NOMO-1 treated with dmso at 0.1 percent for 144 hours (cell line): ENCODE data around the gene ARL14EPL.
A peak's percentile ranks its signal among the peaks of the same experiment; 100 is the strongest.

Experiments used
- DNase-seq: peaks from one replicate; lab custom pipeline; 2025; ENCODE audit not compliant: unreplicated experiment; lab: John Stamatoyannopoulos, UW

Gene ARL14EPL

DNA sequence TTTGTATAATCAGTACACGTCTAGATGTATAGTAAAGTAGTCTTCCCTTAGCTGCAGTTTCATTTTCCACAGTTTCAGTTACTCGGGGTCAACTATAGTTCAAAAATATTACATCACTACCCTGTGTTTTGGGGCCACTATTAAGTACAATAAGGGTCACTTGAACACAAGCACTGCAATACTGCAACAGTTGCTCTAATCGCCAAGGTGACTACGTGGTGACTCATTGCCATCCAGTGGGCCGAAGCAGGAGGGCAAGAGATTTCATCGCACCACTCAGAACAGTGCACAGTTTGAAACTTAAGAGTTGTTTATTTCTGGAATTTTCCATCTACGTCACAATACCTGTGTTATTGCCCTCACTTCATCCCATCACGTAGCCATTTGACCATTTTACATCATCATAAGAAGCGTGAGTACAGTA lies at the start of gene ARL14EPL:
Gene ARL14EPL (plus strand): TSS at position 379 of the 424 bp plus-strand sequence. CDS start 18,994 bp downstream, outside the sequence.
- DNase-seq: peak; percentile 88

DNA sequence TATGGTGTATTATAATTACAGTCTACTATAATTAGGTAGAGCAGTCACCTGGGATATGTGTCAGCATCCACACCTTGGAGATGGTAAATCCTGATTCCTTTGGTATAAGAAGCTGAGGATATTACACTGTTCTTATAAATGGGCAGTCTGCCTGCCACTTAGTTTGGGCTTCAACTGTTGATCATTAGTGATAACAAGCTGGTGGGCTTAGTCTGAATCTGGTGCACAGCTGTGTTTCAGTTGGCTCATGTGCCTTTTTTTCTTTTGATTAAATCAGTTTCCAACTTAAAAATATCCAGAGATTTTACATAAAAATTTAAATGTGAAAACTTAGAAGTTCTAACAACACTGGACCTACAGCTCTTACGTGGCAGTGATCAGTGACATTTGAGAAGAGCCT lies 48.8 kb upstream of the ARL14EPL start:
- DNase-seq: no peak

DNA sequence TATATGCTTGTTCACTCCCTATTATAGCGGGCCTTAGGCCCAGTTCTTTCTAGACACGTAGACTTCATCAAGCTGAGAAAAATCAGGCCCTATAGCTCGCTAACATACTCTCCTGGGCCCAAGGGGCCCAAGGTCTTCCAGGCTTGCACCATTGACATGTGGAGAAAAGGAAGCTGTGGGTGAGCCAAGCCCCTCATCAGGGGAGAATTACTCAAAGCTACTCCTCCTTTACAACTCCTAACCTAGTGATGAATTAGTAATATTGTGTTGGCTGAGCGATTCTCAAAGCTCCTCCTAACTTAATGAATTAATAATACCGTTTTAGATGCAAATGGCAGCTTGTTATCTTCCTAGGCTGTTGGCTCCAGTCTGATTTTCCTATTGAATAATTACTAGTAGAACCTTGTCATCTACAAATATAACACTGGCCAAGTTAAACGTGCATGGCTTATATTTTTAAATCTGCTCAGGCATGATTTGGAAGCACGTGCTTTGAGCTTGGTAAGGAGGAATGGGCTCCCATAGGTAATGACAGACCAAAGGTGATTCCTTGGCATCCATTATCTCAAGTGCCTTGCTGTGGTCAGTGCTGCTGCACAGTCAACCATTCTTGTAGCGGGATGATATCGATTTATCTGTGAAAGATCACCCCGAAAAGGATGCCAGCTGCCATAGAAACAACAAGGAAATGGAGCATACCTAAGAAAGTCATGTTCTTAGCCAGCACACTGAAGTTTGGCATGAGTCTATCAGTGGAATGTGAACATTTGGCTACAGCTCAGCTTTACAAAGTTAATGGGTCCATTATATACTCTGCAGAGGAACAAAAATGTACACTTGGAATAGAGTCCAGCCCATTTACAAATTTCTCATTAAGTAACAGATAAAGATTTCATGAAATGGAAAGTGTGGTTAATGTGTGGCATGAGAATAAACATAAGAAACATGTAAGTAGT lies 46.2 kb upstream of the ARL14EPL start:
- no peak for DNase-seq

DNA sequence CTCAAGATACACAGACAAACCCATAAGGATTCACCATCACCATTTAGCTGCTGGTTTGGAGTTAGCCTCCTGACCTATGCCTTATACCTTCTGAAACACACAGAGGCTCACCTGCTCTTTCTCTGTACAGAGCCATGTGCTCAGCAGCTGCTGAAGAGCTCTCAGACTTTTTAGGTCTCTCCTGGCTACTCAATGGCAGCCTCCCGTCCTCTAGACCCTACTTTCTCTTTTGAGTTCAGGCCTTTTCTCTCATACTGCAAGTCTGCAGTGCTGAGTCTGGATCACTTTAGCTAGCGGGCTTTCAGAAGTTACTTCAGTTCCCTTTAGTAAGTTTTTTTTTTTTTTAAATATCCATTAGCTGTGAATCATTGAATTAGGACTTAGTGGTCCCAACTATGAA lies 44.3 kb upstream of the ARL14EPL start:
- DNase-seq: no peak

DNA sequence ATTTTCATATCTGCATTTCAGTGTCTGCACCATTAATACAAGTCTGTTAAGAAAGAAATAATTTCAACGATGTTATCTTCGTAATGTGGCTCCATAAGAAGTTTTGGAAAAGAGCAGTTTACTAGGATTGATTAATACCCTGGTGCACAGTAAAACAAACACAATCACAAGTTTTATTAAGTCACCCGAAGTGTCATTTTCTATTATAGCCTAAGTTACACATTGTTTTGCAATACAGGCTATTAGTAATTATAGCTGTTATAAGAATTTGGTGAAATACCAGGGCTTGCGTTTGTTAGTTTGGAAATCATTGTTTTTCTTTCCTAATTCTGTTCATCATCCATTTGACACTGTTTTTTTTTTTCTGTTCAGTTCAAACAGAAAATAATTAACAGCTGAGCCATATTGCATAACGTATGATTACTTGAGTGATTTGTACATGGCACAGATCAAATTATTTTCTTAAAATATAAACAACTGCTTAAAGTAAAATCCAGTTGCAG lies 39.4 kb upstream of the ARL14EPL start:
- DNase-seq: no peak

DNA sequence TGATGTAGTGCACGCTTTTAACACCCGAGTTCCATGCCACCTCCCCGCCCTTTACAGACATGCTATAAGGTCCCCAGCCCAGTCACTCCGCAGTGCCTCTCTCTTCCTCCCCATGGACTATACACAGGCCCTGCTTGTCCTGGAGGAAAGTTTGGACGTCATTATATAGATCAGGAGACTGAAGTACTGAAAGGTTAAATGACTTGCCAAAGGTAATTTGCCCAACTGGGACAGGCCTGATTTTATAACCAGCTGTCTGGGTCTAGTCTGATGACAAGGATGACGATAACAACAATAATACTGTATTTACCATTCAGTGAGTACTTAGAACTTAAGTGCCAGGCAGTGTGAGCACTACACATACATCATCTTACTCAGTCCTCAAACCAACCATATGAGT lies 36.9 kb upstream of the ARL14EPL start:
- no peak for DNase-seq

DNA sequence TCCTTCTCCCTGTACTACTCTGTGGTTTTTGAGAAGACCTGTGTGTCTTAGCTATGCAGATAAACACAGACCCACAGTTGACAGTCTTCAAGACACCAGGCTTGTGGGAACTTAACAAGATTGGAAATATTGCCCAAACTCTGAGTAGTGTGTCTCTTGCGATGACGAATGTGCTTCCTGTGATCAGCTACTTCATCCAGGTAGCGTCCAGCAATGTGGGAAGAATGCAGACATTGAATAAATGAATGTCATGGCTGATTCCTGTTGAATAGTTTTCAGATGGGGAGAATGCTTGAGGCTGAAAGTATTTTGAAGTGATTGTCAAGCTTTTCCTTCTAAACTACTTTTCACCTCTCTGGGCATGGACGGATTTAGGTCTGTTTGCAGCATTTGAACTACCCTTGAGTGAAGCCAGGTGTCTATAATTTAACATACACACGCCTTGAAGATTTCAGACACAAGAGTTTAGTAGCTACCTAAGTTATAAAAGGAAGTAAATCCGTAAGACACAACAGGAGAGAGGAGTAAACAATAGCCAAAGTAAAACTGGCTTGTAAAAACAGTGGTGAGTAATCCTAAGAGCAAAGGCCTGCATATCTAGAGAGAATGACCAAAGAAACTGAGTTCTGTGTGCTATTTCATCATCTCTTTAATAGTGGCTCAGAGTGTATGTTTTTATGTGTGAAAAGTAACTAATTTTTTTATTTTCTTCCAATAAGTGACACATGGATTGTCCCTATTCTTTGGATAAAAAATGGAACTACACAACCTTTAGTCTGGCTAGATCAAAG lies 30.0 kb upstream of the ARL14EPL start:
- no peak for DNase-seq

DNA sequence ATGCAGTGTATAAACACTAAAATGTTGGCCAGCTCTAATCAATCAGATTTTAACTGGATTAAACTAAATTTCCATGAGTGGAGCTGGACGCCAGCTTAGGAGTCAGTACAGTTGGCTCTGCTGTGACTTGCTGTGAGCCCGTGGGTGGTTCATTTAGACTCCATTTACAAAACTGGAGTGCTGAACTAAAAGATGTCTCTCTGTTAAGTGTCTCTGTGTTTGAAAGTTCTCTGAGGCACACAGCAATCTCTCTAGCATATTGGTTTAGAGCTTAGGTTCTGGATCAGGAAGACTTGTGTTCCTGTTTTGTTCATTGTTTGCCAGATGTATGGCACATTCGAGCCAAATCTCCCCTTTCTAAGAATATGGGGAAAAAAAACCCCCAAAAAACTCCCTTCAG lies 28.0 kb upstream of the ARL14EPL start:
- no peak for DNase-seq

DNA sequence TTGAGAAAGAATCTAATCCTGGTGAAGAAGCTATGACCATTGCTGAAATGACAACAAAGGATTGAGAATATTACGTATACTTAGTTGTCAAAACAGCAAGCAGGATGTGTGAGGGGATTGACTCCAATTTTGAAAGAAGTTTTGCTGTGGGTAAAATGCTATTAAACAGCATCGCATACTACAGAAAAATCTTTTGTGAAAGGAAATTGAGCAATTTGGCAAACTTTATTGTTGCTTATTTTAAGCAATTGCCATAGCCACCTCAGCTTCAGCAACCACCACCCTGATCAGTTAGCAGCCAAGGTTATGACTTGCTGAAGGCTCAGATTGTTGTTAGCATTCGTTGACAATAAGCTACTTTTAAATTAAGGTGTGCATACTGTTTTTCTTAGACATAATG lies 22.5 kb upstream of the ARL14EPL start:
- no peak for DNase-seq

DNA sequence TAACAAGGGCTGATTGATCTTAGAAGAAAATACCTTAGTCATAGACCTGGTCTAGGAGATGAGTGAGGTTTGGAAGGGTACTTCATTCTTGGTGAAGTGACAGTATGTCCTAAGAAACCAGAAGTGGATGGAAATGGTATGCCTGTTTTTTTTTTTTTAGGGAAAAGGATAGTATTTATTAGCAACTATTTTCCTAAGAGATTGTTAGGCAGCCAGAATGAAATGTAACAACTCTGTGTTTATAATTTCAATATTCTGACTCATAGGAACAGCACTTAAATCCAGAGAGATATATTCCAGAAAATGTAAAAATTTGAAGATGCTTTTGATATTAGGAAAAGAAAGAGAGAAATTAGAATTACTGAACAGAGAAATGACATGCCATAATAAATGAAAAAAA lies 21.2 kb upstream of the ARL14EPL start:
- DNase-seq: no peak

DNA sequence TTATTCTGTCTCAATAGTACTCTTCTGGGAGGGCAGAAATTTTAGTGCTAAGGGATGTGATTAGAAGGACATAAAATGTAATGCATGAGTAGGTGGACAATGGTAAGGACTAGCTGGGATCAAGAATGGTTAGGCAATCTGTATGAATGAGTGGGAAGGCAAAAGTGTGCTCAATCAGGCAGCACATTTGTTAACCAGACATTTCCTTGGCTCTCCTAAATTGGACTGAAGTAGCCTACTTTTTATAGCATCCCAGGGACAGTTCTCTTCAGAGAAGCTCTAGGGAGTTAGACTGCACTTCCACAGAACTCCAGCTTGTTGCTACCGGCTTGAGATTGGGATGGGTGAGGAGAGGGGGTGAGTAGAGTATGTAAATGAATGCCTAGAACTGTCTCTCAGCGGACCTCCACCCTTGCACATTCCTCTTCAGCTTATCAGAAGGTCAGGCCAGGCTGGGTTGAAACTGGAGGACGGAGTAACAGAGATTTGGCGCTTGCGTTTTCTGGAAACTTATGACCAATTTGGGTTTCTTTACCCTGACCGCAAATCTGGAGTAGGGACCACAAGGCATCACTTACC lies 19.0 kb upstream of the ARL14EPL start:
- DNase-seq: no peak

DNA sequence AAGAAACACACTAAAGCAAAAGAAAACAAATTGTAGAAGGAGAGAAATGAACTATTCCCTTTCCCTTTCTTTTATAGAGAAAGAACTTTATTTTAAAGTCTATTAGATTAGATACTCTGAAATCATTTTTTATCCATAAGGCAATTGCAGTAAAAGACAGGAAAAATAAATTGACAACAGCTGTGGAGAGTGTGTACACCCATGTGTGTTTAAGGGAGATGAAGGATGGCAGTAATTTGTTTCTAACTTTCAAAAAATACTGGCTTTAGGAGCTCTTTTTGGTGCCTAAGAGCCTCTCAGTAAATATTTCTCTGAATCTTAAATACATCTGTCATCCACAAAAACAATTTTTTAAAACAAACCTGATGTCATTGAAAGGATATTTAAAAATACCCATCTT lies 18.3 kb upstream of the ARL14EPL start:
- no peak for DNase-seq

DNA sequence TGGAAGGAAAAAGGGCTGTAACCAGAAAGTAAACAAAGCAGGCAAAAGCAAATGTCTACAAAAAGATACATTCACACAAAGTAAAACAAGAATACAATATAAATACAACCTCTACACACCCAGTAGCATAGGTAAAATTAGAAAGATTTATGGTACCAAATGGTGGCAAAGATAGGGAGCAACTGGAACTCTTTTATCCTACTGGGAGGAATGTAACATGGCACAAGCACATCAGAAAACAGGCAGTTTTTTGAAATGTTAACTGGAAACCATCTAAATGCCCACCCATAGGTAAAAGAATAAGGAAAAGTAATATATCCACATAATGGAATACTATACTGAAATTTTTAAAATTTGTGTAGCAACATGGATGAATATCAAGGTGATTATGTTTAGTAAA lies 8.7 kb upstream of the ARL14EPL start:
- DNase-seq: no peak

DNA sequence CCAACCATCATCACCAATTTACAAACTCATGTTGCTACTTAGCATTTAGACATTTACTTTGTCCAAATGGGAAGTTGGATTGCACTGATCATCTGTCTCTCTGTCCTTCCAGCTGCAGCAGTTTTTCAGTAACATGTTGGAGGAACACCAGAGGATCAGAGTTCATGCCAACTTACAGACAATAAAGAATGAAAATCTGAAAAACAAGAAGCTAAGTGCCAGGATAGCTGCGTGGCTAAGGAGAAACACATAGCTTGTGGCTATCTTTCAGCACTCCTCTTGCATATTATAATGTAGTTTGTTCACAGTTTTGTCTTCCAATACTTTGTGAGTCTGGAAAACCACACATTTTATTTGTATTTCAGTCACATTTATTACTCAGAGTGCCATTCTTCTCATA lies 6.4 kb upstream of the ARL14EPL start:
- no peak for DNase-seq

DNA sequence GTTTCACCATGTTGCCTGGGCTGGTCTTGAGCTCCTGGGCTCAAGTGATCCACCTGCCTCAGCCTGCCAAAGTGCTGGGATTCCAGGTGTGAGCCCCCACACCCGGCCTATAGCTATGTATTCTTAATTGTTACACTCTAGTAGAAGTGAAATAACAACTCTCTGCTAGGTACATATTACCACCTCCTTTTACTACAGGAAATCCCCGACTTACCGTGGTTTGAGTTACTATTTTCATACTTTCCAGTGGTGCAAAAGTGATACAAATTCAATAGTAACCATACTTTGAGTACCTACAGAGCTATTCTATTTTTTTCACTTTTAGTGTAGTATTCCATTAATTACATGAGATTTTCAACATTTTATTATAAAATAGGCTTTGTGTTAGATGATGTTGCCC lies 719 bp downstream of the ARL14EPL start:
- no peak for DNase-seq

DNA sequence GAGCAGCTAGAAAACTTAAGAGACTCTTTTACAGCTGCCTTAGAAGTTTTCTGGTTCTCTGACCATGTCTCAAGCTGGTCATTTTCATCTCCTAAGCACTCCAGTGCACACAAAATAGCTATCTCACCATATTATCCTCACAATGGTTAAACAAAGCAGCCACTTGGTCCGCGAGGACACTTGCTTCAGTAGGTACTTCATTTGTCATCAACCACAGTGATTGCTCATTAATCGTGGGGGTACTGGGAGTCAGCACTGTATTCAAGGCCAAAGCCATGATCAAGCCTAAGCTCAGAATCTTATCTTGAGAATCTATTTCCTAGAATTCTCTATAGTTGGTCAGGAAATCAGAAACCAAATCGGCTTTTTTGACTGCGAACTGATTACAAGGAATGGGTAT lies 2.9 kb downstream of the ARL14EPL start:
- DNase-seq: no peak

DNA sequence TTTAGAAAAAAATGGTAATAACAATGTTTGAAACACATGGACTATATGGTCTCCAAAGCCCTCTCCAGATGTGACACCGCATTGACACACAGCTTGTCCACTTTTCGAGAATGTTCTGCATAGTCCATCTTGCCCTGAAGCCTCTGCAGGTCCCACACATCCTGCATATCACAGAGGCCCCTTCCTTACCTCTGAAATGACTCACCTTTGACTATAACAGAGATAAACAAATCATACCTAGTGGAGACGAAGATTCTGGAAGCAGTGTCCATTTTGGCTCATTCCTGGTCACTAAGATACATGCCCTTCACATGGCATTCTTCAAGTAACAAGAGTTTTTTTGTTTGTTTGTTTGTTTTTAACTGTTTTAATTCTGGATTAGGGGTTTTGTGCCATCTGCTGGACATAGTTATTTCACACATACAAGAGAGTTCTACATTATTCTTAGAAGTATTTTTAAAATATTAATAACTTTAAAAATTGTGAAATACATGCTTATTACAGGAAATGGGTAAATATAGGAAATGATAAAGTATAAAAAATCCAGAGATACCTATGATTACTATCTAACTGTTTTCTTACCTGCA lies 5.1 kb downstream of the ARL14EPL start:
- DNase-seq: no peak

DNA sequence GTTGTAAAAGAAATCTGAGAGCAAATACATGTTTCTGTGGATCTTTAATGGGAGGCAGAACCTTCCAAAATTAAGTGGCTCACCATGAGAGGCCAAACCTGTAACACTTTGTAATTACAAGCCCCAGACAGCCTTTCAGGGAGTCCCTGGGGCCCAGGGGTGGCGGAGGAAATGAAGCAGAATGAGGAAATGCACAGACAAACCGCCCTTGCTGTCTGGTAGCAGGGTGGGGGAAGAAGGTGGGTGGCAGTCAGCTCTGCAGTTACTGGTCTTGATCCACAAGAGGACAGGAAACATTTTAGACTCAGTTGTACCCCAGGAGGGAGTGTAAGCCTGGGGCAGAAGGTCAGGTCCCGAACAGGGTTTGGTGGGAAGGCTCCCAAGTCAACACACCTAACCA lies 6.5 kb downstream of the ARL14EPL start:
- peak; percentile 69 for DNase-seq

DNA sequence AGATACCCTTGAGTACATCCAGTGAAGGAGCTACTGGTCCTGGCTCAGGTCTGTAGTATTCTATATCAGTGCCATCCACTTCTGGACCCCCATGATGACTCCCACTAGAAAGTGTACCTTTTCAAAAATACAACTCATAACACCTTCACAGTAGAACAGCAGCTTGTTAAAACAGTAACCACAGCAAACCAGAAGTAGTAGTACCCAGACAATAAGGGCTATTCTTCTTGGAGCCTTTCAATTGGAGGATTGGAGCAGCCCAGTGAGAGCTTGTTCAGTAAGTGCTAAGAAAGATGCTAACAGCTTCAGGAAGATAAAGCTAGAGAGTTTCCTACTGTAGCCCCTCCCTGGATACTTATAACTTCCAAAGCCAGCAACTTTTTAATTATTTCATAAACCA lies 10.1 kb downstream of the ARL14EPL start:
- no peak for DNase-seq

DNA sequence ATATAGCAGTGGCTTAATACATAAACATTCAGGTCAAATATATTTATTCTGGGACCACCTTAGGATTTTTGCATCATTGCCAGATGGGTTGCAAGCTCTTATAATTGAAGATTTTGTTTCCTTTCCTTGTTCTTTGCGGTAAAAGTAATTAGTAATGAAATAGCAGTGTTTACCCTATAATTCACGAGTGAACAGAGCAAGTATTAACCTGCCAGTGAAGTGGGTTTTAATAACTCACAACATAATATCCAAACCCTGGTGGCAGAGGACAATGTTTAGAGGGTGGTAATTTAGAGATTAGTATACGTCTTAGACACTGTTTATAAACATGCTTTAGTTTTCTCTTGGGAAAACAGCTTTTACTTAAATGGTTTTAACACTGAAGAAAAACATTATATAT lies 11.8 kb downstream of the ARL14EPL start:
- DNase-seq: no peak

DNA sequence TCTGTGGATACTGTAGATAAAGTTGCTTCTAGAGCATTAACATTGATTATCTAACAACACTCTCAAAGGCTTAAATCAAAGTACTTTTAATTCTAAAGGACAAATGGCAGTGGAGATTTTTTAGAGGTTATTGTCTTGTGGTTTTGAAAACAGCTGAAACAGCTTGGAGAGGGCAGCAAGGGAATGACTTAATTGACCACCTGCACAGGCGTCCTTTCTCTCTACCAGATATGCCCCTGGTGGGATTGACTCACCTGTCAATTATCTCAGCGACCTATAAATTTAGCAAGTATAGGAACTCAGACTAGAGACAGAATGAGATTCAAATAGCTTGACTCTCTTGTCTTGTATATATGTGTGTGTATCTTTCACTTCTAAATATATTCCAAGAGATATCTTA lies 13.5 kb downstream of the ARL14EPL start:
- DNase-seq: no peak
